ENCODE measurements around the gene MLYCD. TPM values are rescaled to one million over a fixed set of nuclear protein-coding genes. Genes with fewer than 3 reads are reported as not detected.

The MLYCD gene
- total RNA-seq, 1 donor from 2014 or later = 7.4 TPM

GRCh38 chr16:83973581-83974385, 74.9 kb downstream of the MLYCD start:
- Mint-ChIP-seq H3K4me3 (no peak overlapping the region), H3K27me3 (ENCODE audit: low read depth) (peaks cover 18% of the 10 kb centered on the region), H3K27ac (no peak overlapping the region), H3K4me1 (peaks cover 8% of the 10 kb centered on the region), H3K9me3 (peaks cover 10% of the 10 kb centered on the region), H3K36me3 (peaks cover under 1% of the 10 kb centered on the region)
- DNase-seq (ENCODE audit: low spot score in 2 of 2, unreplicated experiment in 2 of 2) = no peak
- TF ChIP-seq CTCF (IDR thresholded peaks at IDR 0.05; ENCODE audit: unreplicated experiment) = no peak

- H3K4me3 Mint-ChIP-seq = no peak overlapping the region
- peaks cover 4% of the 10 kb centered on the region for H3K36me3 Mint-ChIP-seq
- peaks cover 12% of the 10 kb centered on the region for H3K27me3 Mint-ChIP-seq (ENCODE audit: low read depth)
- H3K4me1 Mint-ChIP-seq = peaks cover 6% of the 10 kb centered on the region
- H3K9me3 Mint-ChIP-seq = peaks cover 16% of the 10 kb centered on the region
- DNase-seq (ENCODE audit: low spot score in 2 of 2, unreplicated experiment in 2 of 2) = no peak
- no peak overlapping the region for H3K27ac Mint-ChIP-seq
- no peak for TF ChIP-seq CTCF (IDR thresholded peaks at IDR 0.05; ENCODE audit: unreplicated experiment)
These were observed 75.6 kb downstream of the MLYCD start for GRCh38 chr16:83974475-83974874.

GRCh38 chr16:83975590-83976260, 76.8 kb downstream of the MLYCD start:
- TF ChIP-seq CTCF (IDR thresholded peaks at IDR 0.05; ENCODE audit: unreplicated experiment) = no peak
- DNase-seq (ENCODE audit: low spot score in 2 of 2, unreplicated experiment in 2 of 2) = no peak
- Mint-ChIP-seq H3K4me3 (no peak overlapping the region), H3K9me3 (peaks cover 16% of the 10 kb centered on the region), H3K27me3 (ENCODE audit: low read depth) (peaks cover 3% of the 10 kb centered on the region), H3K27ac (no peak overlapping the region), H3K36me3 (peaks cover 4% of the 10 kb centered on the region), H3K4me1 (peaks cover 6% of the 10 kb centered on the region)

Other genes starting within 250 kb of the MLYCD start
- 137 to 139 TPM (median 138 TPM) in 3 replicates for gene HSBP1, start 91.1 kb upstream of the MLYCD start, total RNA-seq
- 2.2 to 2.5 TPM (median 2.3 TPM) in 3 replicates for gene OSGIN1, start 54.1 kb downstream of the MLYCD start, total RNA-seq
- 1.2 to 1.8 TPM (median 1.5 TPM) in 3 replicates for gene NECAB2, start 69.1 kb downstream of the MLYCD start, total RNA-seq
- not detected in 3 replicates for gene SLC38A8, start 143.7 kb downstream of the MLYCD start, total RNA-seq
- 143 to 146 TPM (median 146 TPM) in 3 replicates for gene MBTPS1, start 217.8 kb downstream of the MLYCD start, total RNA-seq
- gene HSDL1, start 246.1 kb downstream of the MLYCD start, total RNA-seq = 47.6 to 50.0 TPM (median 48.9 TPM) in 3 replicates
- gene DNAAF1, start 246.2 kb downstream of the MLYCD start, total RNA-seq = 0.18 to 0.47 TPM (median 0.22 TPM) in 3 replicates

Data from mesothelial cell of epicardium (in vitro differentiated cells).